GM12878 (cell line): ENCODE results near the gene MAPK8IP1.

Experiments used
- CBX5 ChIP-seq: sonication (generic); IDR thresholded peaks from 2 replicates; pipeline ENCODE4 v1.6.1; 2016; ENCODE audit warnings: low read depth, moderate library complexity, mild to moderate bottlenecking, inconsistent platforms
- E4F1 ChIP-seq: fragments of 450-650 bp; IDR thresholded peaks from 2 replicates; pipeline ENCODE4 v1.6.1; 2018; ENCODE audit warnings: borderline replicate concordance, mild to moderate bottlenecking; ENCODE audit not compliant: partially characterized antibody
- EP300 ChIP-seq, 2 experiments: fragments of 150-350 bp in 1 of 2; IDR thresholded peaks; 2 replicates each; pipeline ENCODE4 v1.6.1; 2011 to 2012; ENCODE audit warnings: low read depth in 2 of 2, low read length in 2 of 2, borderline replicate concordance in 1 of 2, improper control_type of control experiment in 1 of 2, inconsistent platforms in 1 of 2; ENCODE audit not compliant: control insufficient read depth in 1 of 2
- POLR2A ChIP-seq: IDR thresholded peaks from 2 replicates; pipeline ENCODE4 v1.6.1; 2011; ENCODE audit warnings: low read depth, mild to moderate bottlenecking, low read length
- RAD21 ChIP-seq: IDR thresholded peaks from 2 replicates; pipeline ENCODE4 v1.6.1; 2011; ENCODE audit warnings: mild to moderate bottlenecking, low read depth, low read length, moderate library complexity; ENCODE audit not compliant: insufficient read depth
- STAT1 ChIP-seq: fragments of 450-650 bp; conservative IDR thresholded peaks from 2 replicates; pipeline ENCODE4 v1.6.1; 2014; ENCODE audit warnings: antibody characterized with exemption, mild to moderate bottlenecking
- TAF1 ChIP-seq: IDR thresholded peaks from 2 replicates; pipeline ENCODE4 v1.6.1; 2011; ENCODE audit warnings: mild to moderate bottlenecking, low read depth, low read length, borderline replicate concordance
- ZZZ3 ChIP-seq: IDR thresholded peaks from 2 replicates; pipeline ENCODE4 v1.6.1; 2011; ENCODE audit warnings: low read depth; ENCODE audit not compliant: control insufficient read depth, insufficient read length
- TF ChIP-seq, protein P1 (sequence below), 3 experiments: IDR thresholded peaks in 2 of 3; conservative IDR thresholded peaks in 1 of 3; 2 replicates each; pipeline ENCODE4 v1.5.1; 2011; ENCODE audit warnings: low read depth in 3 of 3, low read length in 3 of 3, mild to moderate bottlenecking in 3 of 3, control low read depth in 2 of 3, moderate library complexity in 2 of 3, inconsistent platforms in 1 of 3, mixed read lengths in 1 of 3; ENCODE audit not compliant: control insufficient read depth in 2 of 3, insufficient read depth in 1 of 3; ENCODE audit errors: extremely low read depth in 1 of 3

- no peak for TF ChIP-seq POLR2A
- TF ChIP-seq, protein P1, sequence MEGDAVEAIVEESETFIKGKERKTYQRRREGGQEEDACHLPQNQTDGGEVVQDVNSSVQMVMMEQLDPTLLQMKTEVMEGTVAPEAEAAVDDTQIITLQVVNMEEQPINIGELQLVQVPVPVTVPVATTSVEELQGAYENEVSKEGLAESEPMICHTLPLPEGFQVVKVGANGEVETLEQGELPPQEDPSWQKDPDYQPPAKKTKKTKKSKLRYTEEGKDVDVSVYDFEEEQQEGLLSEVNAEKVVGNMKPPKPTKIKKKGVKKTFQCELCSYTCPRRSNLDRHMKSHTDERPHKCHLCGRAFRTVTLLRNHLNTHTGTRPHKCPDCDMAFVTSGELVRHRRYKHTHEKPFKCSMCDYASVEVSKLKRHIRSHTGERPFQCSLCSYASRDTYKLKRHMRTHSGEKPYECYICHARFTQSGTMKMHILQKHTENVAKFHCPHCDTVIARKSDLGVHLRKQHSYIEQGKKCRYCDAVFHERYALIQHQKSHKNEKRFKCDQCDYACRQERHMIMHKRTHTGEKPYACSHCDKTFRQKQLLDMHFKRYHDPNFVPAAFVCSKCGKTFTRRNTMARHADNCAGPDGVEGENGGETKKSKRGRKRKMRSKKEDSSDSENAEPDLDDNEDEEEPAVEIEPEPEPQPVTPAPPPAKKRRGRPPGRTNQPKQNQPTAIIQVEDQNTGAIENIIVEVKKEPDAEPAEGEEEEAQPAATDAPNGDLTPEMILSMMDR (IDR thresholded peaks at IDR 0.05 in 2 of 3, conservative IDR thresholded peaks at IDR 0.05 in 1 of 3; ENCODE audit: control insufficient read depth in 2 of 3, extremely low read depth in 1 of 3, insufficient read depth in 1 of 3, low read depth in 3 of 3, low read length in 3 of 3) = no peak
- TF ChIP-seq ZZZ3 = no peak
- no peak for TF ChIP-seq RAD21
- TF ChIP-seq EP300 (IDR thresholded peaks at IDR 0.05; ENCODE audit: borderline replicate concordance in 1 of 2, control insufficient read depth in 1 of 2, low read depth in 2 of 2, low read length in 2 of 2) = no peak
- no peak for TF ChIP-seq CBX5
- no peak for TF ChIP-seq STAT1
- TF ChIP-seq E4F1 = no peak
- no peak for TF ChIP-seq TAF1
Measured at GRCh38 chr11:45857961-45858474, 27.4 kb upstream of the MAPK8IP1 start.
